Gastrocnemius medialis (tissue), 4 donors: Measurements from ENCODE around the gene VPS52. TPM values are rescaled to one million over a fixed set of nuclear protein-coding genes. Genes with fewer than 3 reads are reported as not detected.

Experiments
- ATAC-seq, 2 donors: fragments of 150-250 bp; one replicate each; pipeline ENCODE4 v1.9.1; 2016
- DNase-seq, 2 donors: peaks; one replicate each; pipeline ENCODE4 v3.0.0-alpha.2; 2019
- H3K27ac ChIP-seq, 4 donors: fragments of 200-600 bp; sonication (generic); 1 replicate in 1 of 4; 2 replicates in 3 of 4; pipeline ENCODE4 v1.5.1; 2016 to 2018; ENCODE audit warnings: mild to moderate bottlenecking in 2 of 4, moderate library complexity in 1 of 4
- H3K27me3 ChIP-seq, 3 donors: fragments of 200-600 bp; sonication (generic) in 2 of 3; 1 replicate in 1 of 3; 2 replicates in 2 of 3; pipeline versions ENCODE4 v1.5.1 to v1.6.0; 2016 to 2019; ENCODE audit warnings: mild to moderate bottlenecking in 1 of 3, moderate library complexity in 1 of 3
- H3K36me3 ChIP-seq, 2 donors: fragments of 200-600 bp; sonication (generic) in 1 of 2; one replicate each; pipeline ENCODE4 v1.5.1; 2017 to 2018
- H3K4me1 ChIP-seq, 2 donors: fragments of 200-600 bp; sonication (generic) in 1 of 2; one replicate each; pipeline ENCODE4 v1.5.1; 2016 to 2017; ENCODE audit warnings: mild to moderate bottlenecking in 2 of 2
- H3K4me3 ChIP-seq, 4 donors: fragments of 200-600 bp; sonication (generic) in 3 of 4; 1 replicate in 1 of 4; 2 replicates in 3 of 4; pipeline ENCODE4 v1.5.1; 2016 to 2019; ENCODE audit warnings: mild to moderate bottlenecking in 2 of 4
- H3K9me3 ChIP-seq, 3 donors: fragments of 200-600 bp; sonication (generic) in 2 of 3; 1 replicate in 1 of 3; 2 replicates in 2 of 3; pipeline ENCODE4 v1.5.1; 2016 to 2019
- POLR2A ChIP-seq, 2 donors: fragments of 450-650 bp; IDR thresholded peaks; one replicate each; pipeline ENCODE4 v1.6.1; 2017; ENCODE audit warnings: antibody characterized with exemption in 2 of 2, mild to moderate bottlenecking in 2 of 2, moderate library complexity in 2 of 2
- in situ Hi-C, 4 donors: fragments of 200-750 bp; cut with MboI; loops; one replicate each; pipeline versions ENCODE4 v1.15.0 to v1.8.0; 2017; ENCODE audit warnings: low sequenced_read_pairs in 4 of 4
- intact Hi-C: fragments of 100-400 bp; cut with DNase I; formaldehyde crosslinking; loops from one replicate; pipeline ENCODE4 v1.15.1; 2023; ENCODE audit warnings: low total_unique reads
- total RNA-seq, 4 donors: library from RNA; depleted of rRNA; stranded (reverse); fragments of >200 nt; gene quantifications; one replicate each; pipeline versions ENCODE4 v1.1.0 to v1.2.3, GENCODE V29; 2016
- TF ChIP-seq, protein P1 (sequence below), 5 experiments: fragments of 450-650 bp in 3 of 5; fragments of 200-600 bp in 2 of 5; sonication (generic) in 2 of 5; IDR thresholded peaks in 4 of 5; conservative IDR thresholded peaks in 1 of 5; 1 replicate in 4 of 5; 2 replicates in 1 of 5; pipeline ENCODE4 v1.5.1; 2016 to 2019; ENCODE audit warnings: antibody characterized with exemption in 5 of 5, mild to moderate bottlenecking in 3 of 5, moderate library complexity in 3 of 5

The VPS52 gene, protein sequence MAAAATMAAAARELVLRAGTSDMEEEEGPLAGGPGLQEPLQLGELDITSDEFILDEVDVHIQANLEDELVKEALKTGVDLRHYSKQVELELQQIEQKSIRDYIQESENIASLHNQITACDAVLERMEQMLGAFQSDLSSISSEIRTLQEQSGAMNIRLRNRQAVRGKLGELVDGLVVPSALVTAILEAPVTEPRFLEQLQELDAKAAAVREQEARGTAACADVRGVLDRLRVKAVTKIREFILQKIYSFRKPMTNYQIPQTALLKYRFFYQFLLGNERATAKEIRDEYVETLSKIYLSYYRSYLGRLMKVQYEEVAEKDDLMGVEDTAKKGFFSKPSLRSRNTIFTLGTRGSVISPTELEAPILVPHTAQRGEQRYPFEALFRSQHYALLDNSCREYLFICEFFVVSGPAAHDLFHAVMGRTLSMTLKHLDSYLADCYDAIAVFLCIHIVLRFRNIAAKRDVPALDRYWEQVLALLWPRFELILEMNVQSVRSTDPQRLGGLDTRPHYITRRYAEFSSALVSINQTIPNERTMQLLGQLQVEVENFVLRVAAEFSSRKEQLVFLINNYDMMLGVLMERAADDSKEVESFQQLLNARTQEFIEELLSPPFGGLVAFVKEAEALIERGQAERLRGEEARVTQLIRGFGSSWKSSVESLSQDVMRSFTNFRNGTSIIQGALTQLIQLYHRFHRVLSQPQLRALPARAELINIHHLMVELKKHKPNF
- total RNA-seq: 10 to 100 TPM; 28.7 to 52.8 (median 41.2) TPM

DNA sequence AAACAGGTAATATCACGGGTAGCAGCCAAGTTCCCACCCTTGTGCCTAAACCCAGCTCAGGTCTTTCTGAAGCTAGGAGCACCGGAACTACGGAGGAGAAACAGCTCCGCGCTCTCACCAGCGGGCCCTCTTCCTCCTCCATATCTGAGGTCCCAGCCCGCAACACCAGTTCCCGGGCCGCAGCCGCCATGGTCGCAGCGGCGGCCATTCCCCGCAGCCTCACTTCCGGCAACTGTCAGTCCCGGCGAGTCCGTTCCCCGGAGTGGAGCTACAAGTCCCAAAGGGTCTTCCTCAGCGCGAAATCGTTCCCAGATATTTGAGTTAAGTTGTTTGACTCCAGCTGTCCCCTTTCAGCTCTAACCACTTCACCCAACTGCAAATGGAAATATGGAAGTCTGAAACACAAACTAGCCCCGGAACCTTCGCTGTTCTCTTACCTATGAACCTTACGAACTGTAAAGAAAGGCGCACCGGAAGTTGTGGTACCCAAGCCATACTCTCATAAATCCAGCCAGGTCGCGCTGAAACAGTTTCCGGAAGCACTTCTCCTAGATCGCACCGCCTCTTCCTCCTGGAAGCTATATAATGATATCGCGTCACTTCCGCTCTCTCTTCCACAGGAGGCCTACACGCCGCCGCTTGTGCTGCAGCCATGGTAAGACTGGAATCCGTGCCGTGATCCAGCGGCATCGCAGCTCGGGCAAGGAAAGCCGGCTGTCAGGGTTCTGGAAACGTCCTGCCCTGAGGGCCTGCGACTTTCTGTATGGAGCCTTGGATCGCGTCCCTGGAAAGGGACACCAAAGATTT lies at the start of gene VPS52, which contains the start of gene RPS18:
TSS of gene VPS52 (minus strand) at position 409 of the 807 bp plus-strand sequence. CDS start at position 208, 201 bp downstream.
TSS of gene RPS18 (plus strand) at position 608 of the 807 bp plus-strand sequence. CDS start at position 653, 45 bp downstream.
- no peaks in the 10 kb centered on the region for H3K9me3 ChIP-seq
- H3K4me1 ChIP-seq: peaks cover 46 to 53% of the 10 kb centered on the region in 2 donors
- intact Hi-C loops (loop anchor here (1.0 to 10.0 kb wide), 5 partner anchors 18 to 1097 kb away; partner anchors contain the start of genes AGPAT1, PFDN6, RING1 and RNF5), in situ Hi-C loops (no loop called here)
- peak; percentile 98 to 99 for ATAC-seq
- TF ChIP-seq, protein P1, sequence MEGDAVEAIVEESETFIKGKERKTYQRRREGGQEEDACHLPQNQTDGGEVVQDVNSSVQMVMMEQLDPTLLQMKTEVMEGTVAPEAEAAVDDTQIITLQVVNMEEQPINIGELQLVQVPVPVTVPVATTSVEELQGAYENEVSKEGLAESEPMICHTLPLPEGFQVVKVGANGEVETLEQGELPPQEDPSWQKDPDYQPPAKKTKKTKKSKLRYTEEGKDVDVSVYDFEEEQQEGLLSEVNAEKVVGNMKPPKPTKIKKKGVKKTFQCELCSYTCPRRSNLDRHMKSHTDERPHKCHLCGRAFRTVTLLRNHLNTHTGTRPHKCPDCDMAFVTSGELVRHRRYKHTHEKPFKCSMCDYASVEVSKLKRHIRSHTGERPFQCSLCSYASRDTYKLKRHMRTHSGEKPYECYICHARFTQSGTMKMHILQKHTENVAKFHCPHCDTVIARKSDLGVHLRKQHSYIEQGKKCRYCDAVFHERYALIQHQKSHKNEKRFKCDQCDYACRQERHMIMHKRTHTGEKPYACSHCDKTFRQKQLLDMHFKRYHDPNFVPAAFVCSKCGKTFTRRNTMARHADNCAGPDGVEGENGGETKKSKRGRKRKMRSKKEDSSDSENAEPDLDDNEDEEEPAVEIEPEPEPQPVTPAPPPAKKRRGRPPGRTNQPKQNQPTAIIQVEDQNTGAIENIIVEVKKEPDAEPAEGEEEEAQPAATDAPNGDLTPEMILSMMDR (IDR thresholded peaks at IDR 0.05 in 4 of 5, conservative IDR thresholded peaks at IDR 0.05 in 1 of 5): no peak
- peak; percentile 92 to 95 for TF ChIP-seq POLR2A (IDR thresholded peaks at IDR 0.05)
- DNase-seq: peak; percentile 95 to 96
- H3K4me3 ChIP-seq: peak within 1 kb of the TSS; percentile 67 to 95 (median 80)
- H3K36me3 ChIP-seq: peaks cover 0 to 67% of the 10 kb centered on the region in 2 donors
- H3K27me3 ChIP-seq: no peaks in the 10 kb centered on the region
- peak within 1 kb of the TSS; percentile 85 to 96 (median 90) for H3K27ac ChIP-seq

DNA sequence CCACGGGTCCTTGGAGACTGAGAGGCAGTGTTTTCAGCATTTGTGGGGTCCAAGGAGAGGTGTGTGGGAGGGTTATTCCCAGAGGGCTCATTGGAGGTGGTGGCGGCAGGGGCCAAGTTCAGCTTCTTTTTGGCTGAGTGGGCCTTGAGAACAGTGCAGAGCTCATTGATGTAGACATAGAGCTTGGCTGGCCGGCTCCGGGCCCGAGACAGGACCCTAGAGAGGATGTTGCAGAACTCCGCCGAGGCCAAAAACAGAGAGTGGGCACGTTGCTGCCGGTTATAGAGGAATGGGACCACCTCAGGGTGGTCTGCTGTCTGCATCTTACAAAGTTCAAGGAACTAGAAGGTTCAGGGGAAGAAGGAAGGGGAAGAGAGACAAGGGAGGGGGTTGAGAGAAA lies 49.6 kb upstream of the VPS52 start:
- TF ChIP-seq POLR2A (IDR thresholded peaks at IDR 0.05): no peak
- TF ChIP-seq, protein P1 (IDR thresholded peaks at IDR 0.05 in 4 of 5, conservative IDR thresholded peaks at IDR 0.05 in 1 of 5): no peak
- in situ Hi-C loops (no loop called here), intact Hi-C loops (no loop called here)
- no peaks in the 10 kb centered on the region for H3K9me3 ChIP-seq
- H3K27me3 ChIP-seq: no peaks in the 10 kb centered on the region
- peaks cover 43 to 56% of the 10 kb centered on the region in 2 donors for H3K4me1 ChIP-seq
- DNase-seq: no peak
- H3K36me3 ChIP-seq: peaks cover 0 to 30% of the 10 kb centered on the region in 2 donors
- H3K4me3 ChIP-seq: no peak overlapping the region
- peak overlapping the region; percentile 58 to 93 (median 86) for H3K27ac ChIP-seq
- ATAC-seq: no peak

DNA sequence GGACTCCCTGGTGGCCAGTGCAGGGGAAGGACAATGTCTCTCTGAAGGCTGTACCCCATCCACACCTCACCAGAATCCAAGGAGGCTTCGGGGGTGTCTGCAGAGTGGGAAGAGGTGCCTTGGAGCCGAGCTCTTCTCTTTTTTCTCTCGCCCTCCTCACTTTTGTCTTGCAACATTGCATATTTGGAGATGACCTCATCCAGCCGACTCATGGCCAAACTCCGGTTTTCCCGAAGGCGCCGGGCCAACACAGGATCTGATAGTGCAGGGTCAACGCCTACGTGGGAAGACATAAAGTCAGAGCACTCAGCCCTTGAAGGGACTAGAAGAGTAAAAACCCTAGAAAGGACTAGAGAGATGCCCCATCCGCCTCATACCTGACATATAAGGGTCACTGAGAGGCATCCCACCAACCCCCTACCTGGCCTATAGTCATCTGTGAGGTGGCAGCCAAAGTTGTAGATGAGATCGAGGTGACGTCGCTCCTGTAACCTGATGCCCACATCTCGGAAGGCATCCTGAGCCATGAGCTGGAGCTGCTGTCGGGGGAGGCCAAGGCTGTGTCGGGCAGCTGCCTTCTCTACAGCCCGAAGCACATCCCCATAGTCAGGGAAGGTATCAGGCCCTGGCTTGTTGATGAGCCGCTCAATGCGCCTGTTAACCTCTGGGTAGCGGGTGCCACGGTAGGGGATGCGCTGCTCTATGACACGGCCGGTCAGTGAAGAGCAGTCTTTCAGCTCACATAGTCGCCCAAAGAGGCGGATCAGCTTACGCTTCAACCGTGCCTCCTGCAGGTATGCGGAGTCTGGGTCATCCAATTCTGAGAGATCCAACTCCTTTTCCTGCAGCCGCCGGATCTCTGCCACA lies 48.9 kb upstream of the VPS52 start:
- Histone ChIP-seq H3K4me3 (no peak overlapping the region), H3K4me1 (peaks cover 43 to 56% of the 10 kb centered on the region in 2 donors), H3K9me3 (no peaks in the 10 kb centered on the region), H3K36me3 (peaks cover 0 to 30% of the 10 kb centered on the region in 2 donors), H3K27ac (peak overlapping the region; percentile 31 to 84 (median 54)), H3K27me3 (no peaks in the 10 kb centered on the region)
- intact Hi-C loops: no loop called here
- ATAC-seq: no peak
- TF ChIP-seq, protein P1 (IDR thresholded peaks at IDR 0.05 in 4 of 5, conservative IDR thresholded peaks at IDR 0.05 in 1 of 5): no peak
- TF ChIP-seq POLR2A (IDR thresholded peaks at IDR 0.05): no peak
- peak in 1 of 2 donors; percentile 57 for DNase-seq
- in situ Hi-C loops: no loop called here
